ENCODE results near the gene IFFO2.

GRCh38 chr1:18922319-18922726, 34.2 kb downstream of the IFFO2 start:
- no peak; a peak in 1 of 4 replicates for TF ChIP-seq EP300 (IDR thresholded peaks at IDR 0.05; ENCODE audit: borderline replicate concordance in 1 of 2, low read depth in 1 of 2, low read length in 1 of 2)
- TF ChIP-seq MEF2A (IDR thresholded peaks at IDR 0.05; ENCODE audit: borderline replicate concordance, low read depth), result no peak; the same call in 1 of the 2 replicates
- TF ChIP-seq IRF3 (IDR thresholded peaks at IDR 0.05; ENCODE audit: low read depth, low read length), result no peak
- TF ChIP-seq TAF1 (IDR thresholded peaks at IDR 0.05; ENCODE audit: borderline replicate concordance, low read depth, low read length), result no peak
- TF ChIP-seq CTCF (IDR thresholded peaks at IDR 0.05), result peak; percentile 15
- no peak for TF ChIP-seq NRF1 (IDR thresholded peaks at IDR 0.05; ENCODE audit: low read depth, low read length)
- no peak for TF ChIP-seq GABPA (IDR thresholded peaks at IDR 0.05; ENCODE audit: low read depth)
- no peak for TF ChIP-seq FOXM1 (IDR thresholded peaks at IDR 0.05; ENCODE audit: low read depth)
- TF ChIP-seq TCF12 (IDR thresholded peaks at IDR 0.05), result peak; percentile 33; the same call in 1 of the 2 replicates
- no peak for TF ChIP-seq FOXJ3 (CRISPR knock-in tag; IDR thresholded peaks at IDR 0.05)
- TF ChIP-seq USF2 (IDR thresholded peaks at IDR 0.05; ENCODE audit: borderline replicate concordance, low read depth, low read length), result no peak

Data from SK-N-SH (cell line).